Activated gamma-delta T cell treated with Interleukin-2 at 50 U/mL for 16 hours (primary cell): ENCODE measurements around the gene PHETA1.

Experiments
- DNase-seq: peaks from one replicate; pipeline ENCODE4 v3.0.0-alpha.2; 2020

PHETA1 gene

GRCh38 chr12:111368788-111369495, at the start of gene PHETA1:
Gene PHETA1 (minus strand): TSS chr12:111369095. CDS start chr12:111363427, 5,668 bp downstream.
- DNase-seq: peak; percentile 68

GRCh38 chr12:111418594-111418880, 49.6 kb upstream of the PHETA1 start:
- no peak for DNase-seq

GRCh38 chr12:111417784-111418593, 49.1 kb upstream of the PHETA1 start:
- no peak for DNase-seq

GRCh38 chr12:111417290-111417689, 48.4 kb upstream of the PHETA1 start:
- DNase-seq: no peak

GRCh38 chr12:111414711-111415252, 45.9 kb upstream of the PHETA1 start:
- DNase-seq: no peak

- DNase-seq: no peak
Measured at GRCh38 chr12:111413442-111414086, 44.7 kb upstream of the PHETA1 start.

- DNase-seq: no peak
Measured at GRCh38 chr12:111412830-111413441, 44.0 kb upstream of the PHETA1 start.

GRCh38 chr12:111412007-111412829, 43.3 kb upstream of the PHETA1 start:
- DNase-seq: no peak

GRCh38 chr12:111411185-111411764, 42.4 kb upstream of the PHETA1 start:
- no peak for DNase-seq

GRCh38 chr12:111410431-111411184, 41.7 kb upstream of the PHETA1 start:
- DNase-seq: no peak

- no peak for DNase-seq
Measured at GRCh38 chr12:111409780-111410430, 41.0 kb upstream of the PHETA1 start.

- DNase-seq: no peak
Measured at GRCh38 chr12:111409403-111409779, 40.5 kb upstream of the PHETA1 start.

- DNase-seq: no peak
Measured at GRCh38 chr12:111408686-111409402, 39.9 kb upstream of the PHETA1 start.

GRCh38 chr12:111408116-111408440, 39.2 kb upstream of the PHETA1 start:
- no peak for DNase-seq

- no peak for DNase-seq
Measured at GRCh38 chr12:111407377-111408115, 38.7 kb upstream of the PHETA1 start.

GRCh38 chr12:111406474-111407376, 37.8 kb upstream of the PHETA1 start:
- peak; percentile 42 for DNase-seq

- DNase-seq: peak; percentile 79
Measured at GRCh38 chr12:111405859-111406473, 37.1 kb upstream of the PHETA1 start, which contains the start of gene SH2B3. Gene SH2B3 (plus strand): TSS chr12:111405923. CDS start chr12:111418146, 12,223 bp downstream.
